Colonic mucosa (tissue), 4 donors: Measurements from ENCODE around the gene SPATA18. TPM values are rescaled to one million over a fixed set of nuclear protein-coding genes. Genes with fewer than 3 reads are reported as not detected.

Experiments
- DNase-seq: peaks from one replicate; pipeline ENCODE4 v3.0.0-alpha.2; 2020
- H3K27ac ChIP-seq: fragments of 200-600 bp; one replicate; pipeline ENCODE4 v1.8.0; 2021
- H3K27me3 ChIP-seq: fragments of 200-600 bp; one replicate; pipeline ENCODE4 v1.8.0; 2021
- H3K36me3 ChIP-seq: fragments of 200-600 bp; one replicate; pipeline ENCODE4 v1.8.0; 2021
- H3K4me1 ChIP-seq: fragments of 200-600 bp; one replicate; pipeline ENCODE4 v1.8.0; 2021; ENCODE audit warnings: mild to moderate bottlenecking
- H3K4me3 ChIP-seq: fragments of 200-600 bp; one replicate; pipeline ENCODE4 v1.8.0; 2021
- H3K9ac ChIP-seq, 2 donors: one replicate each; pipeline ENCODE4 v1.7.0; 2013; ENCODE audit warnings: control low read depth in 2 of 2, low read depth in 2 of 2, low read length in 2 of 2
- H3K9me3 ChIP-seq: fragments of 200-600 bp; one replicate; pipeline ENCODE4 v1.8.0; 2021
- CTCF ChIP-seq: fragments of 200-600 bp; IDR thresholded peaks from one replicate; pipeline ENCODE4 v1.8.0; 2022; ENCODE audit warnings: antibody characterized with exemption, mild to moderate bottlenecking
- intact Hi-C: fragments of 100-400 bp; cut with DNase I; formaldehyde crosslinking; loops from one replicate; pipeline ENCODE4 v1.14.1; 2022
- total RNA-seq, 2 donors: library from RNA; stranded (reverse); fragmentation: NEBNext Ultra II Directional in 1 of 2; extraction: Animal tissue kit (Norgen Biotek cat#: 25700) in 1 of 2; gene quantifications; one replicate each; pipeline ENCODE4 v1.2.1, GENCODE V29; 2021
- donor health status: healthy.
- donor health status: DM: no; HTN: no; CAD: no.
- donor health status: DM: no; HTN: no; CAD: no.

The SPATA18 gene
- total RNA-seq, 2 donors from 2014 or later: 9.8 to 14.6 TPM

GRCh38 chr4:52143815-52144214 lies 92.7 kb downstream of the SPATA18 start:
- Histone ChIP-seq H3K4me1 (no peaks in the 10 kb centered on the region), H3K36me3 (no peaks in the 10 kb centered on the region), H3K4me3 (no peak overlapping the region), H3K9me3 (no peaks in the 10 kb centered on the region), H3K27me3 (no peaks in the 10 kb centered on the region), H3K9ac (no peak overlapping the region), H3K27ac (no peak overlapping the region)
- no peak for TF ChIP-seq CTCF
- intact Hi-C loops: no loop called here
- no peak for DNase-seq

- H3K9ac ChIP-seq: no peak overlapping the region
- intact Hi-C loops: no loop called here
- DNase-seq: no peak
- H3K4me3 ChIP-seq: no peak overlapping the region
- no peak overlapping the region for H3K27ac ChIP-seq
- H3K27me3 ChIP-seq: no peaks in the 10 kb centered on the region
- H3K4me1 ChIP-seq: no peaks in the 10 kb centered on the region
- no peaks in the 10 kb centered on the region for H3K36me3 ChIP-seq
- no peaks in the 10 kb centered on the region for H3K9me3 ChIP-seq
- no peak for TF ChIP-seq CTCF
Observed at GRCh38 chr4:52144372-52144771, 93.3 kb downstream of the SPATA18 start.

Other genes starting within 250 kb of the SPATA18 start
- 10 to 100 TPM; 30.4 to 36.0 TPM for gene DCUN1D4, start 208.2 kb upstream of the SPATA18 start, total RNA-seq
- gene LRRC66, start 30.9 kb upstream of the SPATA18 start, total RNA-seq: 1 to 10 TPM; 6.1 to 8.5 TPM
- 10 to 100 TPM; 23.7 to 35.4 TPM for gene SGCB, start 13.0 kb upstream of the SPATA18 start, total RNA-seq